ENCODE data around the gene STK11.

GRCh38 chr19:1239420-1239795 lies 33.8 kb downstream of the STK11 start:
- no peak for TF ChIP-seq CTCF (IDR thresholded peaks at IDR 0.05)
- TF ChIP-seq POLR2A (IDR thresholded peaks at IDR 0.05), result no peak

Measured in body of pancreas (tissue), 4 donors.